Measurements from ENCODE around the gene DMAC1. TPM values are rescaled to one million over a fixed set of nuclear protein-coding genes. Genes with fewer than 3 reads are reported as not detected.

DMAC1 gene
- total RNA-seq, 1 donor from 2014 or later: 44.0 TPM

GRCh38 chr9:7834531-7834930 lies 35.0 kb upstream of the DMAC1 start:
- peaks cover 7% of the 10 kb centered on the region for H3K27me3 Mint-ChIP-seq (ENCODE audit: low read depth, unreplicated experiment)

DNA sequence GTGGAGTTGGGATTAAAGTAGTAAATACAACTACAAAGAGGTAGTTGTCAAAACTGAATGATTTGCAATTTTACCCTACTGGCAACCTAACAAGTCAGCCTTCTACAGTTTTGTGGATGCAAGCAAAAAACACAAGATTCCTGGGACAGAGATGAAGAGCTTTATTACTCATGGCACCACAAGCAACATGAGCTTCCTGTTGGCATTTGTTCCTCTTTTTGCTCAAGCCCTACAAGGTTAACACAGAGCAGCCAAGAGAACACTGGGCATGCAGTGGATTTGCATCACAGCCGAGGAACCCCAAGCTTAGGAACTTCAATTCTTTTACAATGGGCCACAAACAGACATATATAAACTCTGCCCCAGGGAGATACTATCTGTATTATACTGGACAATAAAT lies 28.8 kb upstream of the DMAC1 start:
- Histone ChIP-seq H3K4me1 (ENCODE audit: insufficient read depth, low read length) (no peaks in the 10 kb centered on the region), H3K79me2 (ENCODE audit: insufficient read depth, low read length) (no peaks in the 10 kb centered on the region), H3K27me3 (ENCODE audit: insufficient read depth, low read length) (no peaks in the 10 kb centered on the region), H2AFZ (ENCODE audit: low read depth, low read length) (no peak overlapping the region), H4K20me1 (ENCODE audit: insufficient read depth, low read length) (no peaks in the 10 kb centered on the region), H3K9ac (ENCODE audit: low read length) (no peak overlapping the region), H3K9me3 (ENCODE audit: insufficient read depth, low read depth, low read length) (no peaks in the 10 kb centered on the region), H3K4me3 (ENCODE audit: insufficient read depth, low read depth, low read length) (no peak overlapping the region), H3K36me3 (ENCODE audit: insufficient read depth, low read length) (no peaks in the 10 kb centered on the region), H3K4me2 (ENCODE audit: low read length) (no peak overlapping the region), H3K27ac (ENCODE audit: low read depth, low read length) (no peak overlapping the region)
- H3K27ac Mint-ChIP-seq (ENCODE audit: unreplicated experiment): no peak overlapping the region
- no peak overlapping the region for H3K4me3 Mint-ChIP-seq (ENCODE audit: unreplicated experiment)
- DNase-seq (ENCODE audit: low read depth): peak; percentile 0
- H3K4me1 Mint-ChIP-seq (ENCODE audit: low read depth, unreplicated experiment): no peaks in the 10 kb centered on the region
- H3K9me3 Mint-ChIP-seq (ENCODE audit: unreplicated experiment): peaks cover 4% of the 10 kb centered on the region
- no peaks in the 10 kb centered on the region for H3K36me3 Mint-ChIP-seq (ENCODE audit: low read depth, unreplicated experiment)
- FAIRE-seq: no peak
- TF ChIP-seq EZH2 (IDR thresholded peaks at IDR 0.05; ENCODE audit: insufficient read depth, low read length): no peak
- TF ChIP-seq, protein P1, sequence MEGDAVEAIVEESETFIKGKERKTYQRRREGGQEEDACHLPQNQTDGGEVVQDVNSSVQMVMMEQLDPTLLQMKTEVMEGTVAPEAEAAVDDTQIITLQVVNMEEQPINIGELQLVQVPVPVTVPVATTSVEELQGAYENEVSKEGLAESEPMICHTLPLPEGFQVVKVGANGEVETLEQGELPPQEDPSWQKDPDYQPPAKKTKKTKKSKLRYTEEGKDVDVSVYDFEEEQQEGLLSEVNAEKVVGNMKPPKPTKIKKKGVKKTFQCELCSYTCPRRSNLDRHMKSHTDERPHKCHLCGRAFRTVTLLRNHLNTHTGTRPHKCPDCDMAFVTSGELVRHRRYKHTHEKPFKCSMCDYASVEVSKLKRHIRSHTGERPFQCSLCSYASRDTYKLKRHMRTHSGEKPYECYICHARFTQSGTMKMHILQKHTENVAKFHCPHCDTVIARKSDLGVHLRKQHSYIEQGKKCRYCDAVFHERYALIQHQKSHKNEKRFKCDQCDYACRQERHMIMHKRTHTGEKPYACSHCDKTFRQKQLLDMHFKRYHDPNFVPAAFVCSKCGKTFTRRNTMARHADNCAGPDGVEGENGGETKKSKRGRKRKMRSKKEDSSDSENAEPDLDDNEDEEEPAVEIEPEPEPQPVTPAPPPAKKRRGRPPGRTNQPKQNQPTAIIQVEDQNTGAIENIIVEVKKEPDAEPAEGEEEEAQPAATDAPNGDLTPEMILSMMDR (IDR thresholded peaks at IDR 0.05; ENCODE audit: insufficient read depth, low read depth, low read length): no peak
- peaks cover 3% of the 10 kb centered on the region for H3K27me3 Mint-ChIP-seq (ENCODE audit: low read depth, unreplicated experiment)

More at GRCh38 chr9:7834531-7834930, 35.0 kb upstream of the DMAC1 start:
- no peak for DNase-seq (ENCODE audit: low read depth)
- Histone ChIP-seq H3K36me3 (ENCODE audit: insufficient read depth, low read length) (no peaks in the 10 kb centered on the region), H3K4me1 (ENCODE audit: insufficient read depth, low read length) (no peaks in the 10 kb centered on the region), H3K9me3 (ENCODE audit: insufficient read depth, low read depth, low read length) (no peaks in the 10 kb centered on the region), H4K20me1 (ENCODE audit: insufficient read depth, low read length) (no peaks in the 10 kb centered on the region), H3K79me2 (ENCODE audit: insufficient read depth, low read length) (no peaks in the 10 kb centered on the region), H3K4me3 (ENCODE audit: insufficient read depth, low read depth, low read length) (no peak overlapping the region), H3K9ac (ENCODE audit: low read length) (no peak overlapping the region), H3K27ac (ENCODE audit: low read depth, low read length) (no peak overlapping the region), H2AFZ (ENCODE audit: low read depth, low read length) (no peak overlapping the region), H3K4me2 (ENCODE audit: low read length) (no peak overlapping the region), H3K27me3 (ENCODE audit: insufficient read depth, low read length) (no peaks in the 10 kb centered on the region)
- TF ChIP-seq EZH2 (IDR thresholded peaks at IDR 0.05; ENCODE audit: insufficient read depth, low read length): no peak
- TF ChIP-seq, protein P1 (IDR thresholded peaks at IDR 0.05; ENCODE audit: insufficient read depth, low read depth, low read length): no peak
- H3K27ac Mint-ChIP-seq (ENCODE audit: unreplicated experiment): no peak overlapping the region
- peaks cover 4% of the 10 kb centered on the region for H3K9me3 Mint-ChIP-seq (ENCODE audit: unreplicated experiment)
- no peaks in the 10 kb centered on the region for H3K4me1 Mint-ChIP-seq (ENCODE audit: low read depth, unreplicated experiment)
- H3K36me3 Mint-ChIP-seq (ENCODE audit: low read depth, unreplicated experiment): no peaks in the 10 kb centered on the region
- FAIRE-seq: no peak
- no peak overlapping the region for H3K4me3 Mint-ChIP-seq (ENCODE audit: unreplicated experiment)

DNA sequence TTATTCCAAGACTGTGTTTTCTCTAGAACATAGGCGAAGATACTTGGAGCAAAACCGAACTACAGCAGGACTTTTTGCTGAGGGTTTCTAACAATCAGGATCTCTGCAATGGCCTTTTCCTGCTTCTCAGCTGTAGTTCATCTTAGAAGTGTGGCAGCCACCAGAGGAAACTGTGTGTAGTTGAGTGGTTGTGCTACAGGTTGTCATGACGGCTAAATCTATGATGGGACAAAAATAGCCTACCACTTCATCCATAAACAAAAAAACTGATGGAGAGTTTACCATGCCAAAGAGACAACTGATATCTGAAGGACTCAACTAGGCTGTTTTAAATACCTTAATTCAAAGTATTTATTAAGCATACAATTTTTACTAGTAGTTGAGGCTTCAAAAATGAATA lies 28.2 kb upstream of the DMAC1 start:
- TF ChIP-seq, protein P1 (IDR thresholded peaks at IDR 0.05; ENCODE audit: insufficient read depth, low read depth, low read length): no peak
- TF ChIP-seq EZH2 (IDR thresholded peaks at IDR 0.05; ENCODE audit: insufficient read depth, low read length): no peak
- no peaks in the 10 kb centered on the region for H3K36me3 Mint-ChIP-seq (ENCODE audit: low read depth, unreplicated experiment)
- no peak for FAIRE-seq
- no peak overlapping the region for H3K4me2 ChIP-seq (ENCODE audit: low read length)
- no peaks in the 10 kb centered on the region for H3K9me3 Mint-ChIP-seq (ENCODE audit: unreplicated experiment)
- H2AFZ ChIP-seq (ENCODE audit: low read depth, low read length): no peak overlapping the region
- no peaks in the 10 kb centered on the region for H3K4me1 Mint-ChIP-seq (ENCODE audit: low read depth, unreplicated experiment)
- no peaks in the 10 kb centered on the region for H3K36me3 ChIP-seq (ENCODE audit: insufficient read depth, low read length)
- no peaks in the 10 kb centered on the region for H3K9me3 ChIP-seq (ENCODE audit: insufficient read depth, low read depth, low read length)
- no peaks in the 10 kb centered on the region for H3K27me3 ChIP-seq (ENCODE audit: insufficient read depth, low read length)
- H3K27me3 Mint-ChIP-seq (ENCODE audit: low read depth, unreplicated experiment): no peaks in the 10 kb centered on the region
- DNase-seq (ENCODE audit: low read depth): no peak
- H3K27ac ChIP-seq (ENCODE audit: low read depth, low read length): no peak overlapping the region
- no peaks in the 10 kb centered on the region for H4K20me1 ChIP-seq (ENCODE audit: insufficient read depth, low read length)
- no peak overlapping the region for H3K4me3 ChIP-seq (ENCODE audit: insufficient read depth, low read depth, low read length)
- H3K4me1 ChIP-seq (ENCODE audit: insufficient read depth, low read length): no peaks in the 10 kb centered on the region
- no peaks in the 10 kb centered on the region for H3K79me2 ChIP-seq (ENCODE audit: insufficient read depth, low read length)
- H3K27ac Mint-ChIP-seq (ENCODE audit: unreplicated experiment): no peak overlapping the region
- H3K9ac ChIP-seq (ENCODE audit: low read length): no peak overlapping the region
- no peak overlapping the region for H3K4me3 Mint-ChIP-seq (ENCODE audit: unreplicated experiment)
